ENCODE data around the gene UNC45B. TPM values are rescaled to one million over a fixed set of nuclear protein-coding genes. Genes with fewer than 3 reads are reported as not detected.
"Not testable (repeated sequence)": the region's sequence is repeated elsewhere in the genome, so short reads cannot be mapped to it uniquely, and the experiment has no call there.

Gene UNC45B
- total RNA-seq, 4 donors from 2014 or later = 0.05 to 0.31 (median 0.13) TPM; not detected in 1

- ATAC-seq = no peak
- H3K36me3 ChIP-seq = no peaks in the 10 kb centered on the region
- H3K27me3 ChIP-seq = peaks cover 22% of the 10 kb centered on the region
- no CpG with 5 or more reads among the region's 17 CpGs for WGBS, 2 donors (ENCODE audit: low coverage in 1 of 2)
- H3K27ac ChIP-seq = no peak overlapping the region
- TF ChIP-seq POLR2AphosphoS5 (IDR thresholded peaks at IDR 0.05) (no peak), EP300 (IDR thresholded peaks at IDR 0.05) (no peak), CTCF (IDR thresholded peaks at IDR 0.05) (no peak), POLR2A (IDR thresholded peaks at IDR 0.05) (no peak)
- no peaks in the 10 kb centered on the region for H3K9me3 ChIP-seq
- no peaks in the 10 kb centered on the region for H3K4me1 ChIP-seq
- no peak overlapping the region for H3K4me3 ChIP-seq
Observed at GRCh38 chr17:35169835-35170363, 22.3 kb downstream of the UNC45B start.

GRCh38 chr17:35170968-35171771, 23.6 kb downstream of the UNC45B start:
- Histone ChIP-seq H3K27me3 (peaks cover 25% of the 10 kb centered on the region), H3K4me1 (no peaks in the 10 kb centered on the region), H3K36me3 (no peaks in the 10 kb centered on the region), H3K27ac (no peak overlapping the region), H3K4me3 (no peak overlapping the region), H3K9me3 (no peaks in the 10 kb centered on the region)
- 45 to 58% methylated on average over 2 to 4 of the region's 18 CpGs for WGBS, 2 donors (ENCODE audit: low coverage in 1 of 2)
- no peak for ATAC-seq
- TF ChIP-seq POLR2A (IDR thresholded peaks at IDR 0.05) (no peak), CTCF (IDR thresholded peaks at IDR 0.05) (peak in 3 of 4 experiments; percentile 32 to 35 (median 33))

GRCh38 chr17:35171834-35172233, 24.2 kb downstream of the UNC45B start:
- no peaks in the 10 kb centered on the region for H3K9me3 ChIP-seq
- no peak for ATAC-seq
- TF ChIP-seq EP300 (IDR thresholded peaks at IDR 0.05) (no peak), POLR2AphosphoS5 (IDR thresholded peaks at IDR 0.05) (no peak), POLR2A (IDR thresholded peaks at IDR 0.05) (no peak), CTCF (IDR thresholded peaks at IDR 0.05) (no peak)
- H3K36me3 ChIP-seq = no peaks in the 10 kb centered on the region
- H3K4me1 ChIP-seq = no peaks in the 10 kb centered on the region
- H3K27ac ChIP-seq = no peak overlapping the region
- WGBS, 2 donors (ENCODE audit: low coverage in 1 of 2) = 32 to 38% methylated on average over 2 of the region's 2 CpGs
- no peak overlapping the region for H3K4me3 ChIP-seq
- peaks cover 25% of the 10 kb centered on the region for H3K27me3 ChIP-seq

- H3K36me3 ChIP-seq, H3K4me1 ChIP-seq, H3K4me3 ChIP-seq, ATAC-seq, H3K27ac ChIP-seq, H3K9me3 ChIP-seq: not testable (repeated sequence)
- 81 to 88% methylated on average over 1 to 3 of the region's 3 CpGs for WGBS, 2 donors (ENCODE audit: low coverage in 1 of 2)
- H3K27me3 ChIP-seq = peaks cover 25% of the 10 kb centered on the region
Observed at GRCh38 chr17:35172321-35172720, 24.7 kb downstream of the UNC45B start.

GRCh38 chr17:35174835-35175334, 27.3 kb downstream of the UNC45B start:
- H3K9me3 ChIP-seq = no peaks in the 10 kb centered on the region
- H3K4me3 ChIP-seq = no peak overlapping the region
- no peak overlapping the region for H3K27ac ChIP-seq
- ATAC-seq = no peak
- WGBS, 2 donors (ENCODE audit: low coverage in 1 of 2) = 69 to 75% methylated on average over 2 of the region's 2 CpGs
- peaks cover 19% of the 10 kb centered on the region for H3K27me3 ChIP-seq
- no peaks in the 10 kb centered on the region for H3K36me3 ChIP-seq
- no peaks in the 10 kb centered on the region for H3K4me1 ChIP-seq
- TF ChIP-seq EP300 (IDR thresholded peaks at IDR 0.05) (no peak), POLR2A (IDR thresholded peaks at IDR 0.05) (no peak), POLR2AphosphoS5 (IDR thresholded peaks at IDR 0.05) (no peak), CTCF (IDR thresholded peaks at IDR 0.05) (no peak)

Measured in gastroesophageal sphincter (tissue), 4 donors.